Endothelial cell of umbilical vein (primary cell): ENCODE measurements around the gene MBTD1. TPM values are rescaled to one million over a fixed set of nuclear protein-coding genes. Genes with fewer than 3 reads are reported as not detected.

Experiments used
- BruUV-seq: library from RNA; stranded (reverse); fragments of 400-500 nt; replicated peaks from 2 replicates; lab custom pipeline; 2021; lab: Mats Ljungman, UMichigan
- CTCF ChIA-PET: fragments of 300-600, 350-600 bp; sonication (Branson Sonifier 250); formaldehyde crosslinking; loops from one replicate; lab custom pipeline; 2021; ENCODE audit warnings: antibody characterized with exemption, inconsistent platforms; lab: Charles Lee
- POLR2A ChIA-PET: fragments of 300-600, 350-600 bp; sonication (Branson Sonifier 250); formaldehyde crosslinking; loops from one replicate; lab custom pipeline; 2021; ENCODE audit warnings: antibody characterized with exemption, inconsistent platforms; lab: Charles Lee
- DNase-seq: peaks from one replicate; pipeline ENCODE4 v3.0.0-alpha.2; 2011; ENCODE audit warnings: low read depth, low spot score
- FAIRE-seq: peaks from 2 replicates; lab custom pipeline; 2011; peaks lifted over from hg19 to GRCh38; lab: Jason Lieb, UNC
- H2AFZ ChIP-seq: 2 replicates; pipeline ENCODE4 v1.6.0; 2012; ENCODE audit warnings: low read depth, low read length, control low read depth, inconsistent platforms
- H3K27ac ChIP-seq: 2 replicates; pipeline ENCODE4 v1.5.1; 2011; ENCODE audit warnings: low read depth, mild to moderate bottlenecking, control low read depth, low read length, moderate library complexity; ENCODE audit not compliant: insufficient read depth
- H3K27me3 ChIP-seq, 2 experiments: 2 replicates each; pipeline versions ENCODE4 v1.6.0 to v1.6.1; 2011; ENCODE audit warnings: low read length in 2 of 2, mixed read lengths in 1 of 2; ENCODE audit not compliant: control insufficient read depth in 2 of 2, insufficient read depth in 2 of 2
- H3K36me3 ChIP-seq, 2 experiments: 2 replicates in 1 of 2; 3 replicates in 1 of 2; pipeline ENCODE4 v1.5.1; 2011; ENCODE audit warnings: low read length in 2 of 2, mild to moderate bottlenecking in 1 of 2, moderate library complexity in 1 of 2; ENCODE audit not compliant: control insufficient read depth in 2 of 2, insufficient read depth in 2 of 2; ENCODE audit errors: extremely low read depth in 1 of 2
- H3K4me1 ChIP-seq: 3 replicates; pipeline ENCODE4 v1.5.1; 2011; ENCODE audit warnings: mild to moderate bottlenecking, low read length; ENCODE audit not compliant: control insufficient read depth, insufficient read depth; ENCODE audit errors: extremely low read depth
- H3K4me2 ChIP-seq: 2 replicates; pipeline ENCODE4 v1.6.1; 2011; ENCODE audit warnings: low read length, control low read depth, mixed read lengths; ENCODE audit not compliant: insufficient read depth
- H3K4me3 ChIP-seq, 3 experiments: fragments of 200-600 bp in 1 of 3; sonication (generic), shearing (Covaris generic) in 1 of 3; replicated peaks in 1 of 3; 2 replicates each; pipeline ENCODE4 v1.5.1; 2011 to 2016; ENCODE audit warnings: control low read depth in 3 of 3, low read length in 3 of 3, mild to moderate bottlenecking in 2 of 3, inconsistent platforms in 1 of 3, low read depth in 1 of 3, moderate library complexity in 1 of 3; ENCODE audit not compliant: insufficient read depth in 1 of 3
- H3K79me2 ChIP-seq: 2 replicates; pipeline ENCODE4 v1.6.0; 2012; ENCODE audit warnings: low read length, inconsistent platforms; ENCODE audit not compliant: control insufficient read depth, insufficient read depth
- H3K9ac ChIP-seq: replicated peaks from 2 replicates; pipeline ENCODE3; 2011; ENCODE audit warnings: low read length, control low read depth; ENCODE audit not compliant: insufficient read depth; ENCODE audit errors: extremely low read depth
- H3K9me1 ChIP-seq: replicated peaks from 3 replicates; pipeline ENCODE4 v1.6.0; 2011; ENCODE audit warnings: mild to moderate bottlenecking, low read length; ENCODE audit not compliant: control insufficient read depth, insufficient read depth; ENCODE audit errors: extremely low read depth
- H3K9me3 ChIP-seq: replicated peaks from 2 replicates; pipeline ENCODE4 v1.5.1; 2012; ENCODE audit warnings: low read length, inconsistent platforms; ENCODE audit not compliant: control insufficient read depth, insufficient read depth
- H4K20me1 ChIP-seq: replicated peaks from 2 replicates; pipeline ENCODE3; 2011; ENCODE audit warnings: mild to moderate bottlenecking, low read length; ENCODE audit not compliant: control insufficient read depth, insufficient read depth; ENCODE audit errors: extremely low read depth
- EZH2 ChIP-seq: IDR thresholded peaks from 2 replicates; pipeline ENCODE4 v1.6.1; 2012; ENCODE audit warnings: borderline replicate concordance, low read depth, mild to moderate bottlenecking, moderate library complexity, low read length, inconsistent platforms; ENCODE audit not compliant: severe bottlenecking
- FOS ChIP-seq: IDR thresholded peaks from 2 replicates; pipeline ENCODE4 v1.6.1; 2011; ENCODE audit warnings: mild to moderate bottlenecking, low read length, moderate library complexity, borderline replicate concordance; ENCODE audit not compliant: insufficient read depth
- GATA2 ChIP-seq: IDR thresholded peaks from 2 replicates; pipeline ENCODE4 v1.7.0; 2011; ENCODE audit warnings: low read depth, mild to moderate bottlenecking, moderate library complexity, mixed read lengths, low read length; ENCODE audit not compliant: insufficient read length, insufficient read depth
- JUN ChIP-seq: IDR thresholded peaks from 2 replicates; pipeline ENCODE4 v1.6.1; 2011; ENCODE audit warnings: borderline replicate concordance, low read depth; ENCODE audit not compliant: insufficient read length, insufficient read depth
- MYC ChIP-seq: IDR thresholded peaks from one replicate; pipeline ENCODE4 v1.6.1; 2011; ENCODE audit warnings: mild to moderate bottlenecking, low read depth, low read length
- POLR2A ChIP-seq: IDR thresholded peaks from 2 replicates; pipeline ENCODE4 v1.6.1; 2012; ENCODE audit warnings: low read depth, mild to moderate bottlenecking, control low read depth, low read length
- POLR2AphosphoS5 ChIP-seq: IDR thresholded peaks from 2 replicates; pipeline ENCODE4 v1.6.1; 2012; ENCODE audit warnings: low read depth, mild to moderate bottlenecking, control low read depth, low read length, moderate library complexity; ENCODE audit not compliant: insufficient read depth
- dilution Hi-C: fragments of 300-500 bp; cut with MboI; formaldehyde crosslinking; loops from one replicate; pipeline ENCODE4 v1.15.0; 2019; ENCODE audit warnings: low sequenced_read_pairs; ENCODE audit not compliant: extremely low pct_ligation_motif_present
- intact Hi-C: fragments of 100-400 bp; cut with micrococcal nuclease; formaldehyde crosslinking; loops from one replicate; pipeline ENCODE4 v1.10.0; 2022
- polyA plus RNA-seq, 4 experiments: library from polyadenylated mRNA; depleted of rRNA in 3 of 4; stranded (reverse) in 3 of 4; unstranded in 1 of 4; fragments of >200 nt; gene quantifications; 2 replicates each; pipeline versions ENCODE4 v1.2.1 to v1.2.3, GENCODE V29; 2011 to 2012; ENCODE audit warnings: missing spikeins in 1 of 4
- total RNA-seq: library from RNA; stranded (reverse); gene quantifications from 2 replicates; pipeline ENCODE4 v1.2.3, GENCODE V29; 2021
- TF ChIP-seq, protein P1 (sequence below), 2 donors: IDR thresholded peaks; 1 replicate in 1 of 2; 2 replicates in 1 of 2; pipeline ENCODE4 v1.5.1; 2011; ENCODE audit warnings: low read length in 2 of 2, mild to moderate bottlenecking in 2 of 2, moderate library complexity in 2 of 2, control low read depth in 1 of 2, inconsistent platforms in 1 of 2, low read depth in 1 of 2; ENCODE audit not compliant: insufficient read depth in 1 of 2; ENCODE audit errors: extremely low read depth in 1 of 2
- TF ChIP-seq, protein P2 (sequence below): IDR thresholded peaks from 2 replicates; pipeline ENCODE4 v1.6.1; 2011; ENCODE audit not compliant: insufficient read depth, insufficient read length

MBTD1 gene
- total and polyA plus RNA-seq, 2 donors (not counting 3 experiments of a cell fraction or from before 2014, with no cell fraction given), result 4.8 to 14.0 TPM

DNA sequence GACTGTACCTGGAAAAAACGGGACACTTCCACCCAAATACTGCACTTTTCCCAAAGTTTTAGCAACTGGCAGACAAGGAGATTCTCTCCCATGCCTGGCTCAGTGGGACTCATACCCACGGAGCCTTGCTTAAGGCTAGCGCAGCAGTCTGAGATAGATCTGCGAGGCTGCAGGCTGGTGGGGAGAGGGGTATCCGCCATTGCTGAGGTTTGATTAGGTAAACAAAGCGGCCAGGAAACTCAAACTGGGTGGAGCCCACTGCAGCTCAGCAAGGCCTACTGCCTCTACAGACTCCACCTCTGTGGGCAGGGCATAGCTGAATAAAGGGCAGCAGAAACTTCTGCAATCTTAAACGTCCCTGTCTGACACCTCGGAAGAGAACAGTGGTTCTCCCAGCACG lies 45.3 kb upstream of the MBTD1 start:
- no peak for FAIRE-seq
- Histone ChIP-seq H3K27me3 (no peaks in the 10 kb centered on the region), H2AFZ (no peak overlapping the region), H3K9me1 (no peaks in the 10 kb centered on the region), H4K20me1 (no peaks in the 10 kb centered on the region), H3K9ac (no peak overlapping the region), H3K4me1 (no peaks in the 10 kb centered on the region), H3K4me3 (no peak overlapping the region), H3K79me2 (no peaks in the 10 kb centered on the region), H3K9me3 (no peaks in the 10 kb centered on the region), H3K27ac (no peak overlapping the region), H3K4me2 (no peak overlapping the region), H3K36me3 (no peaks in the 10 kb centered on the region)
- ChIA-PET POLR2A (no interaction called here), CTCF (no interaction called here)
- DNase-seq, result no peak
- no peak for TF ChIP-seq POLR2AphosphoS5
- no peak for TF ChIP-seq EZH2
- no peak for TF ChIP-seq GATA2
- TF ChIP-seq, protein P1, sequence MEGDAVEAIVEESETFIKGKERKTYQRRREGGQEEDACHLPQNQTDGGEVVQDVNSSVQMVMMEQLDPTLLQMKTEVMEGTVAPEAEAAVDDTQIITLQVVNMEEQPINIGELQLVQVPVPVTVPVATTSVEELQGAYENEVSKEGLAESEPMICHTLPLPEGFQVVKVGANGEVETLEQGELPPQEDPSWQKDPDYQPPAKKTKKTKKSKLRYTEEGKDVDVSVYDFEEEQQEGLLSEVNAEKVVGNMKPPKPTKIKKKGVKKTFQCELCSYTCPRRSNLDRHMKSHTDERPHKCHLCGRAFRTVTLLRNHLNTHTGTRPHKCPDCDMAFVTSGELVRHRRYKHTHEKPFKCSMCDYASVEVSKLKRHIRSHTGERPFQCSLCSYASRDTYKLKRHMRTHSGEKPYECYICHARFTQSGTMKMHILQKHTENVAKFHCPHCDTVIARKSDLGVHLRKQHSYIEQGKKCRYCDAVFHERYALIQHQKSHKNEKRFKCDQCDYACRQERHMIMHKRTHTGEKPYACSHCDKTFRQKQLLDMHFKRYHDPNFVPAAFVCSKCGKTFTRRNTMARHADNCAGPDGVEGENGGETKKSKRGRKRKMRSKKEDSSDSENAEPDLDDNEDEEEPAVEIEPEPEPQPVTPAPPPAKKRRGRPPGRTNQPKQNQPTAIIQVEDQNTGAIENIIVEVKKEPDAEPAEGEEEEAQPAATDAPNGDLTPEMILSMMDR (IDR thresholded peaks at IDR 0.05; ENCODE audit: extremely low read depth in 1 of 2, insufficient read depth in 1 of 2, low read depth in 1 of 2, low read length in 2 of 2), result no peak
- dilution Hi-C loops (no loop called here), intact Hi-C loops (no loop called here)
- BruUV-seq, result no TSS peak

DNA sequence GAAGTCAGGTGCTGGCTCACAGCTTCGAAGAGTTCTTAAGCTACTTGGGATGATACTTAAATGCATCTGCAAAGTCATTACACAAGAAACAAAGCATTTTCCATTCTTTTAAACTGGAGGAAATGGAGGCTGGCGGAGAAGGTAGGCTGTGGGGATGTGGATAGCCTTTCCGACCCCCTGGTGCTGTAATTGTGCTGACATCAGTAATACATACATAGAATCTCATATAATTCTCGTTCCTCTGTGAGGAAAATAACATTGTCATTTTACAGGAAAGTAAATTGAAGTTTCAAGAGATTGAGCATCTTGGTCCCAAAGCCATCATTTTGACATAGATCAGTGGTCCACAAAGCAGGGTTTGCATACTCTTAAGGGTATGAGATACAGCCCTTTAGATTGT lies 40.0 kb upstream of the MBTD1 start:
- no peak overlapping the region for H3K4me2 ChIP-seq
- ChIA-PET CTCF (interaction anchor here (1.0 to 3.3 kb wide), 5 partner anchors 20 to 237 kb away, joined by 3 to 49 read pairs (median 3); no protein-coding TSS in a partner anchor), POLR2A (no interaction called here)
- FAIRE-seq (no peak), DNase-seq (no peak)
- no peak overlapping the region for H3K4me3 ChIP-seq
- intact Hi-C loops, result loop anchor here (1.0 to 2.0 kb wide), 2 partner anchors 236 to 807 kb away; no protein-coding TSS in a partner anchor
- H3K9ac ChIP-seq, result no peak overlapping the region
- no peaks in the 10 kb centered on the region for H3K27me3 ChIP-seq
- dilution Hi-C loops, result no loop called here
- no peaks in the 10 kb centered on the region for H3K79me2 ChIP-seq
- no TSS peak for BruUV-seq
- H3K9me3 ChIP-seq, result no peaks in the 10 kb centered on the region
- no peak overlapping the region for H2AFZ ChIP-seq
- H3K9me1 ChIP-seq, result no peaks in the 10 kb centered on the region
- H3K27ac ChIP-seq, result no peak overlapping the region
- H4K20me1 ChIP-seq, result no peaks in the 10 kb centered on the region
- H3K36me3 ChIP-seq, result peaks cover 3 to 4% of the 10 kb centered on the region in 2 experiments
- TF ChIP-seq, protein P1 (IDR thresholded peaks at IDR 0.05; ENCODE audit: extremely low read depth in 1 of 2, insufficient read depth in 1 of 2, low read depth in 1 of 2, low read length in 2 of 2), result no peak
- TF ChIP-seq GATA2 (no peak), POLR2AphosphoS5 (no peak), FOS (no peak), MYC (no peak), POLR2A (no peak), JUN (no peak), EZH2 (no peak)
- TF ChIP-seq, protein P2, sequence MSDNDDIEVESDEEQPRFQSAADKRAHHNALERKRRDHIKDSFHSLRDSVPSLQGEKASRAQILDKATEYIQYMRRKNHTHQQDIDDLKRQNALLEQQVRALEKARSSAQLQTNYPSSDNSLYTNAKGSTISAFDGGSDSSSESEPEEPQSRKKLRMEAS, result no peak
- H3K4me1 ChIP-seq, result no peaks in the 10 kb centered on the region
